ENCODE data around the gene APOLD1.

APOLD1 gene

DNA sequence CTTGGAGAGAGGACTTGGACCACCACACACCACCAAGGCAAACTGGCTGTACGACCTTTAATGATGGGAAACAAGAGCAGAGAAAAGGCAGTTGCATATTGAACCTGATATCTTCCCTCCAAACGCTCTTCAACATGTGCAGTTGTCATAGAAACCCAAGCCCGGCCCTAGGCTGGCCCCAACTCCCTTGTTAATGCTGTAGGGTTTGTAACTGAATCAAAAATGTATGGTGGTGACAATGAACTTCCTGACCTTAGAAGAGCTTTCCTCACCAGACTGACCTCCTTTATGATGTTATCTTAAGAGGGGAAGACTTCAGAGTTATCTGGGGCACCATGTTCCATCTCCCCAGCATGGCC, 12.3 kb downstream of the APOLD1 start:
- peaks cover 18% of the 10 kb centered on the region for H3F3A ChIP-seq (ENCODE audit: insufficient read depth, low read length)
- TF ChIP-seq, protein P1, sequence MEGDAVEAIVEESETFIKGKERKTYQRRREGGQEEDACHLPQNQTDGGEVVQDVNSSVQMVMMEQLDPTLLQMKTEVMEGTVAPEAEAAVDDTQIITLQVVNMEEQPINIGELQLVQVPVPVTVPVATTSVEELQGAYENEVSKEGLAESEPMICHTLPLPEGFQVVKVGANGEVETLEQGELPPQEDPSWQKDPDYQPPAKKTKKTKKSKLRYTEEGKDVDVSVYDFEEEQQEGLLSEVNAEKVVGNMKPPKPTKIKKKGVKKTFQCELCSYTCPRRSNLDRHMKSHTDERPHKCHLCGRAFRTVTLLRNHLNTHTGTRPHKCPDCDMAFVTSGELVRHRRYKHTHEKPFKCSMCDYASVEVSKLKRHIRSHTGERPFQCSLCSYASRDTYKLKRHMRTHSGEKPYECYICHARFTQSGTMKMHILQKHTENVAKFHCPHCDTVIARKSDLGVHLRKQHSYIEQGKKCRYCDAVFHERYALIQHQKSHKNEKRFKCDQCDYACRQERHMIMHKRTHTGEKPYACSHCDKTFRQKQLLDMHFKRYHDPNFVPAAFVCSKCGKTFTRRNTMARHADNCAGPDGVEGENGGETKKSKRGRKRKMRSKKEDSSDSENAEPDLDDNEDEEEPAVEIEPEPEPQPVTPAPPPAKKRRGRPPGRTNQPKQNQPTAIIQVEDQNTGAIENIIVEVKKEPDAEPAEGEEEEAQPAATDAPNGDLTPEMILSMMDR (IDR thresholded peaks at IDR 0.05; ENCODE audit: low read length), result no peak
- TF ChIP-seq EZH2phosphoT487 (IDR thresholded peaks at IDR 0.05; ENCODE audit: low read length), result no peak

GRCh38 chr12:12798480-12798879, 13.0 kb downstream of the APOLD1 start:
- H3K27me3 ChIP-seq (replicated peaks; ENCODE audit: insufficient read depth, low read length), result no peaks in the 10 kb centered on the region
- peak overlapping the region; percentile 29; the same call in 1 of the 2 replicates for H2AFZ ChIP-seq (ENCODE audit: low read length)
- no peaks in the 10 kb centered on the region for H3K79me2 ChIP-seq (ENCODE audit: low read length)
- H3K4me3 ChIP-seq (ENCODE audit: low read length), result no peak overlapping the region
- H3K9me2 ChIP-seq (replicated peaks; ENCODE audit: insufficient read depth, low read length), result no peaks in the 10 kb centered on the region
- H3K36me3 ChIP-seq (replicated peaks; ENCODE audit: insufficient read depth, low read length), result no peaks in the 10 kb centered on the region
- peak overlapping the region; percentile 86; the same call in 1 of the 2 replicates for H3K27ac ChIP-seq (ENCODE audit: low read length)
- peaks cover 25% of the 10 kb centered on the region for H3F3A ChIP-seq (ENCODE audit: insufficient read depth, low read length)
- H3K9me3 ChIP-seq (replicated peaks; ENCODE audit: insufficient read depth, low read length), result no peaks in the 10 kb centered on the region
- H3K4me2 ChIP-seq (ENCODE audit: low read depth, low read length), result no peak overlapping the region; the same call in 1 of the 2 replicates
- no peaks in the 10 kb centered on the region for H4K20me1 ChIP-seq (ENCODE audit: insufficient read depth, low read length)
- TF ChIP-seq EZH2phosphoT487 (IDR thresholded peaks at IDR 0.05; ENCODE audit: low read length) (no peak), EZH2 (optimal IDR thresholded peaks at IDR 0.05; ENCODE audit: low read depth, low read length) (no peak)
- TF ChIP-seq, protein P1 (IDR thresholded peaks at IDR 0.05; ENCODE audit: low read length), result no peak
- peaks cover 34% of the 10 kb centered on the region for H3K4me1 ChIP-seq (ENCODE audit: low read length)
- no peak overlapping the region; the same call in 1 of the 2 replicates for H3K9ac ChIP-seq (ENCODE audit: low read length)
- no peak for DNase-seq

More for the DNA sequence above, 12.3 kb downstream of the APOLD1 start:
- Histone ChIP-seq H3K9me3 (replicated peaks; ENCODE audit: insufficient read depth, low read length) (no peaks in the 10 kb centered on the region), H3K9me2 (replicated peaks; ENCODE audit: insufficient read depth, low read length) (no peaks in the 10 kb centered on the region), H3K9ac (ENCODE audit: low read length) (peak overlapping the region; percentile 50), H3K27ac (ENCODE audit: low read length) (peak overlapping the region; percentile 86), H3K79me2 (ENCODE audit: low read length) (no peaks in the 10 kb centered on the region), H4K20me1 (ENCODE audit: insufficient read depth, low read length) (no peaks in the 10 kb centered on the region), H2AFZ (ENCODE audit: low read length) (peak overlapping the region; percentile 29), H3K4me3 (ENCODE audit: low read length) (peak overlapping the region; percentile 11; the same call in 1 of the 2 replicates), H3K4me1 (ENCODE audit: low read length) (peaks cover 27% of the 10 kb centered on the region), H3K27me3 (replicated peaks; ENCODE audit: insufficient read depth, low read length) (no peaks in the 10 kb centered on the region), H3K4me2 (ENCODE audit: low read depth, low read length) (peak overlapping the region; percentile 66), H3K36me3 (replicated peaks; ENCODE audit: insufficient read depth, low read length) (no peaks in the 10 kb centered on the region)
- peak; percentile 58 for DNase-seq

DNA sequence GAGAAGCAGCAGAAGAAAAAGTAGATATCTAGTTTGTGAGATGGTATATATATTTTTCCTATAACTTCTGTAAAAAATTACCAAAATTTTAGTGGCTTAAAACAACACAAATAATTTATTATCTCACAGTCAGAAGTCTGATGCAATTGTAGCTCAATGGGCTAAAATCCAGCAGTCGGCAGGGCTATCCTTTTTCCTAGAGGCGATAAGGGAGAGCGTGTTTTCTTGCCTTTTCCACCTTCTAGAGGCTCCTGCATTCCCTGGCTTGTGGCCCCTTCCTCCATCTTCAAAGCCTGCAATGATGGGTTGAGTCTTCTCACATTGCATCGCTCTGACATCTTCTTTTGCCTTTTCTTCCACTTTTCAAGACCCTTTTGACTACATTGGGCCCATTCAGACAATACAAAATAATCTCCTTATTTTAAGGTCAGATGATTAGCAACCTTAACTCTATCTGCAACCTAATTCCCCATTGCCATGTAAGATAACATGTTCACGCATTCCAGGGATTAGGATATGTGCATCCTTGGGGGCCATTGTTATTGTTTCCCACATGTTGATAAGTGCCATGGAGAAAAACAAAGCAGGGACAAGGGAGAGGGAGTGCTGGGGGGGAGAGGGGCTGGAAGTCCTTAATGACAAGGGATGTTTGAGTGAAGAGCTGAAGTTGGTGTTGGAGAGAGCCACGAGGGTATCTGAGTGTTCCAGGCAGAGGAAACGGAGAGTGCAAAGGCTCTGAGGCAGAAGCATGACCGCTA, 13.9 kb downstream of the APOLD1 start:
- Histone ChIP-seq H3K27ac (ENCODE audit: low read length) (no peak overlapping the region), H3K79me2 (ENCODE audit: low read length) (no peaks in the 10 kb centered on the region), H2AFZ (ENCODE audit: low read length) (no peak overlapping the region)

More for the DNA sequence above, 13.9 kb downstream of the APOLD1 start:
- Histone ChIP-seq H3K9ac (ENCODE audit: low read length) (no peak overlapping the region), H4K20me1 (ENCODE audit: insufficient read depth, low read length) (no peaks in the 10 kb centered on the region), H3K4me3 (ENCODE audit: low read length) (no peak overlapping the region), H3K4me1 (ENCODE audit: low read length) (peaks cover 42% of the 10 kb centered on the region), H3K27me3 (replicated peaks; ENCODE audit: insufficient read depth, low read length) (no peaks in the 10 kb centered on the region), H3K36me3 (replicated peaks; ENCODE audit: insufficient read depth, low read length) (no peaks in the 10 kb centered on the region), H3K9me2 (replicated peaks; ENCODE audit: insufficient read depth, low read length) (no peaks in the 10 kb centered on the region), H3F3A (ENCODE audit: insufficient read depth, low read length) (peaks cover 26% of the 10 kb centered on the region), H3K9me3 (replicated peaks; ENCODE audit: insufficient read depth, low read length) (no peaks in the 10 kb centered on the region), H3K4me2 (ENCODE audit: low read depth, low read length) (no peak overlapping the region)
- no peak for DNase-seq
- TF ChIP-seq, protein P1 (IDR thresholded peaks at IDR 0.05; ENCODE audit: low read length), result no peak
- TF ChIP-seq EZH2phosphoT487 (IDR thresholded peaks at IDR 0.05; ENCODE audit: low read length), result no peak

All from MM.1S (cell line).